ENCODE data around the gene ATP9A.

GRCh38 chr20:51665543-51666118, 102.6 kb downstream of the ATP9A start:
- TF ChIP-seq, protein P1, sequence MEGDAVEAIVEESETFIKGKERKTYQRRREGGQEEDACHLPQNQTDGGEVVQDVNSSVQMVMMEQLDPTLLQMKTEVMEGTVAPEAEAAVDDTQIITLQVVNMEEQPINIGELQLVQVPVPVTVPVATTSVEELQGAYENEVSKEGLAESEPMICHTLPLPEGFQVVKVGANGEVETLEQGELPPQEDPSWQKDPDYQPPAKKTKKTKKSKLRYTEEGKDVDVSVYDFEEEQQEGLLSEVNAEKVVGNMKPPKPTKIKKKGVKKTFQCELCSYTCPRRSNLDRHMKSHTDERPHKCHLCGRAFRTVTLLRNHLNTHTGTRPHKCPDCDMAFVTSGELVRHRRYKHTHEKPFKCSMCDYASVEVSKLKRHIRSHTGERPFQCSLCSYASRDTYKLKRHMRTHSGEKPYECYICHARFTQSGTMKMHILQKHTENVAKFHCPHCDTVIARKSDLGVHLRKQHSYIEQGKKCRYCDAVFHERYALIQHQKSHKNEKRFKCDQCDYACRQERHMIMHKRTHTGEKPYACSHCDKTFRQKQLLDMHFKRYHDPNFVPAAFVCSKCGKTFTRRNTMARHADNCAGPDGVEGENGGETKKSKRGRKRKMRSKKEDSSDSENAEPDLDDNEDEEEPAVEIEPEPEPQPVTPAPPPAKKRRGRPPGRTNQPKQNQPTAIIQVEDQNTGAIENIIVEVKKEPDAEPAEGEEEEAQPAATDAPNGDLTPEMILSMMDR (IDR thresholded peaks at IDR 0.05) = no peak
- no peak for TF ChIP-seq POLR2A (IDR thresholded peaks at IDR 0.05)
